ENCODE results near the gene TSPEAR. TPM values are rescaled to one million over a fixed set of nuclear protein-coding genes. Genes with fewer than 3 reads are reported as not detected.
"Not testable (repeated sequence)": the region's sequence is repeated elsewhere in the genome, so short reads cannot be mapped to it uniquely, and the experiment has no call there.

The TSPEAR gene
- polyA plus RNA-seq, 6 donors from 2014 or later = not detected

- H3K4me3 Mint-ChIP-seq; DNase-seq; H3K27ac Mint-ChIP-seq; ATAC-seq (ENCODE audit: low read depth in 2 of 2): not testable (repeated sequence)
- H3K36me3 Mint-ChIP-seq = peaks cover 13 to 31% of the 10 kb centered on the region in 2 donors
- peaks cover 20 to 68% (median 53%) of the 10 kb centered on the region in 3 donors for H3K27me3 Mint-ChIP-seq
- peaks cover 9 to 40% (median 28%) of the 10 kb centered on the region in 7 donors for H3K9me3 Mint-ChIP-seq
- peaks cover 6 to 15% (median 7%) of the 10 kb centered on the region in 3 donors for H3K4me1 Mint-ChIP-seq
Measured at GRCh38 chr21:44550285-44550684, 161.1 kb downstream of the TSPEAR start.

DNA sequence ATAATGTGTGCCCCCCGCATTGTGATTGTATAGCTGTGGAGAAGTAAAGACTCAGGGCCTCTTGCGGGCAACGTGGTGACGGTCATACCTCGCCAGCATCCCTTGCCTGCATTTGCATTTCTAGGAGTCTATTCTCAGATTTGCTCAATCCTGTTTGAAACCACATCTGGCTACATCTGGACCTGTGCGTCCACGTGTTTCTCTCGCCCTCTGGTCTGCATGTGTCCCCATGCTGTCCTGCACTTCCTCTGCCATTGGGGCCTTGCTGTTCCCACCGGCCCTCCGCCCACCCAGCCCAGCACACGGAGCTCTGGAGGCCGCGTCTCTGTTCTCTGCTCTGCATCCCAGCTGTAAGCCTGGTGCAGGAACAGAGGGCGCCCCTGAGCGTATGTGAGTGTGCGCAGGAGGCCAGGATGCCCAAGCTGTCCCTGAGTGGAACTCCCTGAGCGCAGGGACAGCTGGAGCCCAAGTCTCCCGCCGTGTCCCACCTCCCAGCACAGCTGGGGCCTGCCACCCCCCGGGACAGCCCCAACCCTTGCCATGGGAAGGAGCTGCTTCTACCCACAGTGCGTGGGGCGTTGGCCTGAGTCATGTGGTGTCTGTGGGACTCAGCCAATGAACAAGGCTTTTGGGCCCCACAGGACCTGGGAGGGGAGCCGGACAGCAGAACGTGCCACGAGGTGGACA is 161.7 kb downstream of the TSPEAR start:
- H3K9me3 Mint-ChIP-seq = peaks cover 9 to 41% (median 28%) of the 10 kb centered on the region in 7 donors
- DNase-seq = no peak
- H3K36me3 Mint-ChIP-seq = peaks cover 13 to 31% of the 10 kb centered on the region in 2 donors
- H3K4me3 Mint-ChIP-seq = no peak overlapping the region
- peaks cover 6 to 15% (median 7%) of the 10 kb centered on the region in 3 donors for H3K4me1 Mint-ChIP-seq
- no peak for ATAC-seq (ENCODE audit: low read depth in 2 of 2)
- H3K27ac Mint-ChIP-seq = no peak overlapping the region
- H3K27me3 Mint-ChIP-seq = peaks cover 20 to 62% (median 46%) of the 10 kb centered on the region in 3 donors

- peaks cover 6 to 15% (median 7%) of the 10 kb centered on the region in 3 donors for H3K4me1 Mint-ChIP-seq
- peaks cover 20 to 55% (median 39%) of the 10 kb centered on the region in 3 donors for H3K27me3 Mint-ChIP-seq
- DNase-seq (no peak), ATAC-seq (ENCODE audit: low read depth in 2 of 2) (no peak)
- no peak overlapping the region for H3K4me3 Mint-ChIP-seq
- peaks cover 13 to 31% of the 10 kb centered on the region in 2 donors for H3K36me3 Mint-ChIP-seq
- H3K9me3 Mint-ChIP-seq = peaks cover 8 to 39% (median 28%) of the 10 kb centered on the region in 7 donors
- H3K27ac Mint-ChIP-seq = peak overlapping the region in 2 of 6 donors; percentile 1 to 23
Measured at GRCh38 chr21:44548922-44549321, 162.4 kb downstream of the TSPEAR start.

GRCh38 chr21:44548381-44548780 is 163.0 kb downstream of the TSPEAR start:
- ATAC-seq (ENCODE audit: low read depth in 2 of 2) (no peak), DNase-seq (no peak)
- Mint-ChIP-seq H3K9me3 (peaks cover 7 to 36% (median 28%) of the 10 kb centered on the region in 7 donors), H3K27me3 (peaks cover 19 to 49% (median 38%) of the 10 kb centered on the region in 3 donors), H3K4me1 (peaks cover 6 to 15% (median 7%) of the 10 kb centered on the region in 3 donors), H3K27ac (peak overlapping the region in 1 of 6 donors; percentile 23), H3K36me3 (peaks cover 13 to 31% of the 10 kb centered on the region in 2 donors), H3K4me3 (no peak overlapping the region)

- H3K9me3 Mint-ChIP-seq = peaks cover 7 to 36% (median 28%) of the 10 kb centered on the region in 7 donors
- peak overlapping the region in 3 of 6 donors; percentile 42 to 96 (median 56) for H3K27ac Mint-ChIP-seq
- DNase-seq = no peak
- peaks cover 15 to 43% (median 38%) of the 10 kb centered on the region in 3 donors for H3K27me3 Mint-ChIP-seq
- H3K36me3 Mint-ChIP-seq = peaks cover 13 to 31% of the 10 kb centered on the region in 2 donors
- peaks cover 6 to 15% (median 7%) of the 10 kb centered on the region in 3 donors for H3K4me1 Mint-ChIP-seq
- peak overlapping the region in 4 of 8 donors; percentile 41 to 71 (median 60) for H3K4me3 Mint-ChIP-seq
- no peak for ATAC-seq (ENCODE audit: low read depth in 2 of 2)
Measured at GRCh38 chr21:44547656-44548331, 163.6 kb downstream of the TSPEAR start.

DNA sequence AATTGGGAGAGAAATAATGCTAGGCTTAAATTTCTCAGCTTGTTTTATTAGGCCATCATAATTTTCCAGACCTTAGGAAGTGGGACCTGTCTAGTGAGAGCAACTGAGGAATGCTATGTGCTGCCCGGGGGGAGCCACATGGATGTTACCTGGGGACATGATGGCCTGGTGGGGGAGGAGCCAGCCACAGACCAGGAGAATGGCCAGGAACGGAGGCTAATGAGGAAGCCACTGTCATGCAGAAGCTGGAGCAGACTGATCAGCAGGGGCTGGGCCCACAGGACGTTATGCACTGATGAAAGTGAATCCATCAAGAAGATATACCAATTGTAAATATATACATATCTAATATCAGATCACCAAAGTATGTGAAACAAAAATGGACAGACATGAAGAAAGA is 166.8 kb downstream of the TSPEAR start:
- Mint-ChIP-seq H3K4me1 (peaks cover 6 to 15% (median 7%) of the 10 kb centered on the region in 3 donors), H3K36me3 (peaks cover 13 to 31% of the 10 kb centered on the region in 2 donors), H3K27ac (peak overlapping the region in 1 of 6 donors; percentile 38), H3K4me3 (no peak overlapping the region), H3K27me3 (peaks cover 15 to 27% (median 25%) of the 10 kb centered on the region in 3 donors), H3K9me3 (peaks cover 7 to 34% (median 28%) of the 10 kb centered on the region in 7 donors)
- DNase-seq (no peak), ATAC-seq (ENCODE audit: low read depth in 2 of 2) (no peak)

DNA sequence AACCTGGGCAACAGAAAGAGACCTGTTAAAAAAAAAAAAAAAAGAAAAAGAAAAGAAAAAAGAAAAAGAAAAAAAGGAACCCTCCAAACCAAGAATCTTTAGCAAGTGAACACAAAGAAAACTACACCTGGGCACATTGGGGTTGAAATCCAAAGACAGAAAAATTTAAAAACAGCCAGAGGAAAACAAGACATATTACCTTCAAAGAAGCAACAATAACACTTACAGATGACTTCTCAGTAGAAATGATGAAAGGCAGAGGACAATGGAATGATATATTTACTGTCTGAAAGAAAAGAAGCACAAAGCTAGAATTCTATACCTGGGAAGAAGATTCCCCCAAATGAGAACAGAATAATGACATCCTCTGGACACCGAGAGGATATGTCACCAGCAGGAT is 168.7 kb downstream of the TSPEAR start:
- ATAC-seq (ENCODE audit: low read depth in 2 of 2) = no peak
- Mint-ChIP-seq H3K9me3 (peaks cover 7 to 26% (median 23%) of the 10 kb centered on the region in 7 donors), H3K4me1 (peaks cover 4 to 8% (median 5%) of the 10 kb centered on the region in 3 donors), H3K27ac (no peak overlapping the region), H3K36me3 (peaks cover 11 to 14% of the 10 kb centered on the region in 2 donors), H3K4me3 (no peak overlapping the region), H3K27me3 (peaks cover under 1 to 29% (median 25%) of the 10 kb centered on the region in 3 donors)
- DNase-seq = no peak

- no peak for DNase-seq
- no peaks in the 10 kb centered on the region for H3K4me1 Mint-ChIP-seq
- ATAC-seq (ENCODE audit: low read depth in 2 of 2) = no peak
- no peaks in the 10 kb centered on the region for H3K36me3 Mint-ChIP-seq
- H3K27ac Mint-ChIP-seq = no peak overlapping the region
- peaks cover 15 to 42% (median 33%) of the 10 kb centered on the region in 3 donors for H3K27me3 Mint-ChIP-seq
- peaks cover 0 to 7% (median 5%) of the 10 kb centered on the region in 7 donors for H3K9me3 Mint-ChIP-seq
- no peak overlapping the region for H3K4me3 Mint-ChIP-seq
Measured at GRCh38 chr21:44540741-44541288, 170.6 kb downstream of the TSPEAR start.

DNA sequence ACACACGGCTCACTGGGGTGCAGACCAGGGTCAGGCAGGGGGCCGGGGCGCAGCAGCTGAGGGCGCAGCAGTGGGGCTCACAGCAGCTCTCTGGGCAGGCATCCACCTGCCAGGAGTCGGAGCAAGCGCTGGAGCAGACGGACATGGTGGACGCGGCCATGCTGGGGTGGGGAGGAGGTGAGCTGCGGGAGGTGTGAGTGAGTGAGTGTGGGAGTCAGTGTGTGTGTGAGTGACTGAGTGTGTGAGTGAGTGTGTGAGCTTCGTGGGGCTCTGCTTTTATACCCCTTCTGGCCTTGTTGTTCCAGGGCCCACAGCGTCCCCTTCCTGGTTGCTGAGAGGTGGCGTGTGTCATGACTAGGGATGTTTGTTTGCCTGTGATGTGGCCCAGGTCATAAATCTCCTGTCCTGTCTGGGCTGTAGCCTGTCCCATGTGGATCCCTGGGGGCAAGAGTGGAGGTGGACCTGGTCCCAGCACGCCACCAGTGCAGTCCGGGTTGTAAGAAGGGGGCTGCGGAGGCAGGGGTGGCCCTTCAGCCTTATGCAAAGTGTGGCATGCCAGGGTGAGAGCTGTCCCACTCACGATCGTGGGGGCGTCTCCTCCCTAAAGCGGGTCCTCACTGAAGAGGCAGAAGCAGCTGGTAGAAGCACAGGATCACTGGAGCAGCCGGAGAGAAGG is 171.2 kb downstream of the TSPEAR start, which contains the start of gene KRTAP10-1:
KRTAP10-1 (minus strand) TSS at position 205 of the 676 bp plus-strand sequence; CDS start at position 160, 45 bp downstream.
- Mint-ChIP-seq H3K9me3 (peaks cover 0 to 4% (median 0%) of the 10 kb centered on the region in 7 donors), H3K4me3 (peak within 1 kb of the TSS in 1 of 8 donors; percentile 73), H3K27me3 (peaks cover 15 to 42% (median 33%) of the 10 kb centered on the region in 3 donors)

DNA sequence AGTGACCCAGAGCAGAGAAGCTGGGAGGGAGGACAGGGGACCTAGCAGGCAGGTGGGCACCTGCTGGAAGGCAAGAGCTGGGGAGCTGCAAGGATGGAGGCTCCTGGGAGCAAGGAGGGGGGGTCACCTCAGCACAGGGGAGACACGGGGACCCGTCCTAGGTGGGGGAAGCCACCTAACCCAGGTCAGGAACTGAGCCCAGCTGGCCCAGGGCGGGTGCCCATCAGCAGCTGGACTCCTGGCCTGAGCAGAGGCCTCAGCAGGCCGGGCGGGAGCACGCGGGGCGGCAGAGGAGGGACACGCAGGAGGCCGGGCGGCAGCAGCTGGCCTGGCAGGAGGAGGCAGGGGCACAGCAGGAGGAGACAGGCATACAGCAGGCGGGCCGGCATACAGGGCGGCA is 172.3 kb downstream of the TSPEAR start:
- DNase-seq (no peak), ATAC-seq (ENCODE audit: low read depth in 2 of 2) (no peak)
- Mint-ChIP-seq H3K27me3 (peaks cover 15 to 48% (median 33%) of the 10 kb centered on the region in 3 donors), H3K36me3 (no peaks in the 10 kb centered on the region), H3K4me3 (no peak overlapping the region), H3K27ac (no peak overlapping the region), H3K4me1 (no peaks in the 10 kb centered on the region), H3K9me3 (peaks cover 0 to 4% (median 0%) of the 10 kb centered on the region in 7 donors)

More for the DNA sequence above, 171.2 kb downstream of the TSPEAR start, which contains the start of gene KRTAP10-1:
- Mint-ChIP-seq H3K27ac (no peak within 1 kb of the TSS), H3K4me1 (no peaks in the 10 kb centered on the region), H3K36me3 (no peaks in the 10 kb centered on the region)
- ATAC-seq (ENCODE audit: low read depth in 2 of 2) = no peak
- DNase-seq = no peak

- H3K27ac Mint-ChIP-seq = no peak overlapping the region
- no peak for ATAC-seq (ENCODE audit: low read depth in 2 of 2)
- no peaks in the 10 kb centered on the region for H3K36me3 Mint-ChIP-seq
- DNase-seq = no peak
- H3K4me1 Mint-ChIP-seq = no peaks in the 10 kb centered on the region
- H3K9me3 Mint-ChIP-seq = peaks cover 0 to 4% (median 0%) of the 10 kb centered on the region in 7 donors
- no peak overlapping the region for H3K4me3 Mint-ChIP-seq
- H3K27me3 Mint-ChIP-seq = peaks cover 15 to 48% (median 33%) of the 10 kb centered on the region in 3 donors
Measured at GRCh38 chr21:44537930-44538911, 173.2 kb downstream of the TSPEAR start.

GRCh38 chr21:44535963-44536362 is 175.4 kb downstream of the TSPEAR start:
- no peak for DNase-seq
- ATAC-seq (ENCODE audit: low read depth in 2 of 2) = no peak
- no peaks in the 10 kb centered on the region for H3K4me1 Mint-ChIP-seq

More at GRCh38 chr21:44535963-44536362, 175.4 kb downstream of the TSPEAR start:
- no peak overlapping the region for H3K27ac Mint-ChIP-seq
- H3K27me3 Mint-ChIP-seq = peaks cover 15 to 60% (median 43%) of the 10 kb centered on the region in 3 donors
- H3K36me3 Mint-ChIP-seq = no peaks in the 10 kb centered on the region
- no peak overlapping the region for H3K4me3 Mint-ChIP-seq
- peaks cover 0 to 4% (median 0%) of the 10 kb centered on the region in 7 donors for H3K9me3 Mint-ChIP-seq
